Measurements from ENCODE around the gene ANKRD29.
A peak's percentile ranks its signal among the peaks of the same experiment; 100 is the strongest.

Gene ANKRD29

GRCh38 chr18:23612434-23613090 lies 50.1 kb downstream of the ANKRD29 start:
- no peak for DNase-seq

- no peak for DNase-seq
These were observed 53.2 kb downstream of the ANKRD29 start for GRCh38 chr18:23609390-23610023.

- no peak for DNase-seq
These were observed 54.5 kb downstream of the ANKRD29 start for GRCh38 chr18:23608211-23608610.

DNA sequence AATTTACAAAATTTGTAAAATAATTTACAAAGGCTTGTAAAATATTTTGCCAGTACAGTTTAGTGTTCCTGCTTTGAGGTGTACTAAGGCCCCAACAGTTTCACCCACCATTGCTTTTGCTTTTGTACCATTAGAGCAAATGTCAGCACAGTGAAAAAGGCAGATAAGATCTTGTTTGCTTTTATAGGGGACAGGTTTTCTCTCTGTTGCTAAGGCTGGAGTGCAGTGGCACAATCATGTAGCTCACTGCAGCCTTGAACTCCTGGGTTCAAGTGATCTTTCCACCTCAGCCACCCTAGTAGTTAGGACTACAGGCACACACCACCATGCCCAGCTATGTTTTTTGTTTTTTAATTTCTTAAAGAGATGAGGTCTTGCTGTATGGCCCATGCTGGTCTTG lies 56.8 kb downstream of the ANKRD29 start:
- DNase-seq: no peak

DNA sequence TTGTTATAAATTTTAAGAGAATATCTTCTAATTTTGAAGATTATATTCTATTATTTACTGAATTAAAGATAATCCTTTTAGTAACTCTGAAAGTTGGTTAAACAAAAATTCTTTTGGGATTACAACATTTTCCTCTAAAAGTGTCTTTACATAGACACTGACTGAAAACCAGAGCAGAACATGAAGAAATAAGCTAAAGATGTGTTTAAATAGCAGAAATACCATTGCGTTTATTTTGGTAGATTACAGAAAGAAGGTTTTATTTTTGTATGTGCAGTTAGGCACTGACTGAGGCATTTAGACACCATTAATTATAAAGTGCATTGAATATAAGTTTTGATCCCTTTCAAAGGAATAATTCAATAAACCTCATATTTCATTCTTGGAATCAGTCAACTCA lies 62.9 kb downstream of the ANKRD29 start:
- no peak for DNase-seq

GRCh38 chr18:23596183-23596582 lies 66.5 kb downstream of the ANKRD29 start:
- no peak for DNase-seq

DNA sequence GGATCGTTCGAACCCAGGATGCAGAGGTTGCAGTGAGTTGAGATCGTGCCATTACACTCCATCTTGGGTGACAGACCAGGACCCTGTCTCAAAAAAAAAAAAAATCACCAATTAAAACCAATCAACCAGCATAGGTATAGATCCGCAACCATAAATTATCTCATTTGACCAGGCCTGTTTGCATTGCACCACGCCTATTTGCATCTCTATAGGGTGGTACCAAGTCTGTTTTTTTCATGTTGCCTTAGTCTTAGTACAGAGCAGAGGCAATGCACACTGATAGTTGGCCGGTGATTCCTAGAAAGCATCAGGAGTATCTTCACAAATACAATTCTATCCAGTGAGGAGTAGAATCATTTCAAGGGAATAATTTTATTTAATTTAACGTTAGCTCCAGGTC lies 67.1 kb downstream of the ANKRD29 start:
- no peak for DNase-seq

DNA sequence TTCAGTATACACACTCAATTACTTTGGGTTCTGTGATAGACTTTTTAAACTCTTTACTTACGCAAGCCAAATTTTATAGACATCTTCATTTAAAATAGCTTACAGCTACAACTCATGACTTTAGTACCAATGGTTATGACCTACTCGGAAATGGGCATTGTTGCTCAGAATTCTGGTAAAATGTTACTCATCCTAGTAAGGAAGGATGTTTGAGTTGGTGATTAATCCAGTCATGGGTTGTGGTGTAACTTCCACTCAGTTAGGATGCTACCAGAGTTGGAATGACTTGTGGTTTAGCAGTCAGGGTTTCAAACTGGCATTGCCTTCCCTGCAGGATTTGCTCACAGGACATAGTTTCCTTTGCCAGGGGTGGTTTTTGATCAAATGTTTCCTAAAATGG lies 69.0 kb downstream of the ANKRD29 start:
- DNase-seq: no peak

DNA sequence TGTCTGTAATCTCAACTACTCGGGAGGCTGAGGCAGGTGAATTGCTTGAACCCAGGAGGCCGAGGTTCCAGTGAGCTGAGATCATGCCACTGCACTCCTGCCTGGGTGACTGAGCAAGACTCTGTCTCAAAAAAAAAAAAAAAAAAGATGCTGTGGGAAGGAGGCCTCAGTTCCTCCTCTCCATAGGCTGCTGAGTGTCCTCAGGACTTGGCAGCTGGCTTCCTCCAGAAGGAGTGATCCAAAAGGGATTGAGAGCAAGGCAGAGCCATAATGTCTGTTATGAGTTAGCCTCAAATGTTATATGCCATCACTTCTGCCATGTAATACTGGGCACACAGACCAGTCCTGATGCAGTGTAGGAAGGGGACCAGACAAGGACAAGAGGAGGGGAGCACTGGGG lies 69.8 kb downstream of the ANKRD29 start:
- no peak for DNase-seq

DNA sequence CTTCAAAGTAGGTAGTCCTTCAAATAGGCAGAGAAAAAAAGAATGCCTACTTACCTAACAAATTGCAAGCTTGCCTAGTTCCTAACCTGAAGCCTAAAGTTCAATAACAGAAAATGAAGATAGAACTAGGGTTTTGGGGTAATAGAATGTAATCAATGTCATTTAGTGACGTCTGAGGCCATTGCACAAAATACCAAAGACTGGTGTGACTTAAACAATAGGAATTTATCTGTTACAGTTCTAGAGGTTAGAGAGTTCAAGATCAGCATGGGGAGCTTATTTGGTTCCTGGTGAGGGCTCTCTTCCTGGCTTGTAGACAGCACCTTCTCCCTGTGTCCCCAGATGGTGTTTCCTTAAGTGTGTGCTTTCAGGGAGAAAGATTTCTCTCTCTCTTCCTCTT lies 71.7 kb downstream of the ANKRD29 start:
- DNase-seq: no peak

DNA sequence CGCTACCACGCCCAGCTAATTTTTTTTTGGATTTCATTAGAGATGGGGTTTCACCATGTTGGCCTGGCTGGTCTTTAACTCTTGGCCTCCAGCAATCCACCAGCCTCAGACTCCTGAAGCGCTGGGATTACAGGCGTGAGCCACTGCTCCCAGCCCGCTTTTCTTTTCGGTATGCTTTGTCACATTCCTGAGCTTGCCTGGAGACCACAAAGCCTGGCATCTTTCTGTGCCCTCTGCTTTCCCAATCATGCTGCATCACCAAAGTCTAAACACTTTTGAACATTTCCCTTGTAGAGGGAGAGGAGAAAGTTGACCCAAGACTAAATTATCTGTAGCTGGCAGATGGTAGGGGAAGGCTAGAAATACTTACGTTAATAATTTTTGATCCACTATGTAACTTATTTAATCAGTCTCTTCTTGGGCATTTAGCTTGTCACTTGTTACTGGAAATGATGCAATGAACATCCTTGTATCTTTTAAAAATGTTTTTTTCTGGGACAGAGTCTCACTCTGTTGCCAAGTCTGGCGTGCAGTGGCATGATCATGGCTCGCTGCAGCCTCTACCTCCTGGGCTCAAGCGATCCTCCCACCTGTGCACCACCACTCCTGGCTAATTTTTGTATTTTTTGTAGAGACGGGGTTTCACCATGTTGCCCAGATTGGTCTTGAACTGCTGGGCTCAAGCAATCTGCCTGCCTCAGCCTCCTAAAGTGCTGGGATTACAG lies 73.7 kb downstream of the ANKRD29 start:
- DNase-seq: no peak

DNA sequence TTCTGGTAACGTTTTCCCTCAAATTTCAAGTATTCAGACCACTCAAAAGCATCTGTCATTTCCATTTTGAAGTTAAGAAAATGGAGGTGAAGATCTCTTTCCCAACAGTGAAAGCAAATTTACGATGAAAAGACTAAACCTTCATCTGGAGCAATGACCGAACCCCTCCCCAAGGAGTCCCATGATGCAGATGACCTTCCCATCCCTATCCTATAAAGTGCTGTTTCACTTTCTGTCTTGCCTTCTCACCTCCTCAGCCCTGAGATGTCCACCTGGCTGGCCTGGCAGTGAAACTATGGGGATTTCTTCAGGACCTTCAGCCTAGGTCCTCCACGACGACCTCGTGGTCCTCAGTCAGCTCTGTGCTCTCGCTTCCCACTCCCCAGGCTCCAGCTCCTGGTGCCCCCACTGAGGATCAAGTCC lies 75.5 kb downstream of the ANKRD29 start:
- DNase-seq: no peak

GRCh38 chr18:23586249-23587196 lies 76.2 kb downstream of the ANKRD29 start, which contains the start of gene NPC1:
Gene NPC1 (minus strand): TSS chr18:23586506. CDS start chr18:23586343, 163 bp downstream.
- DNase-seq: peak; percentile 93

DNA sequence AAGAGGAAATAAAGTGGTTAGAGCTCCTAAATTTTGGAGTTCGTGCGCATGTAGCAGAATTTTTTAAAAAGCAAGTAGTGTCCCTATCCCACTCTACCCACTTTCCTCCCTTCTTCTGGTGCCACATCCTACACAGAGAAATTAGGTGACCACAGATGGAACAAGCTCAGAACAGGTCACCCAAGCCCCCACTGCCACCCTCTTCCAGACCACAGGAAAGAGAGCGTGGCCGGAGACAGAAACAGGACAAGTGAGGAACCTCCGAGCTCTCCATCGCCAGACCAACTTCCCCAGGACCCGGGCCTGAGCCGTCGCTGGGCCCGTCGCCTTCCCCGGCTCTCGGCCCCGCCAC lies 76.8 kb downstream of the ANKRD29 start:
- no peak for DNase-seq

DNA sequence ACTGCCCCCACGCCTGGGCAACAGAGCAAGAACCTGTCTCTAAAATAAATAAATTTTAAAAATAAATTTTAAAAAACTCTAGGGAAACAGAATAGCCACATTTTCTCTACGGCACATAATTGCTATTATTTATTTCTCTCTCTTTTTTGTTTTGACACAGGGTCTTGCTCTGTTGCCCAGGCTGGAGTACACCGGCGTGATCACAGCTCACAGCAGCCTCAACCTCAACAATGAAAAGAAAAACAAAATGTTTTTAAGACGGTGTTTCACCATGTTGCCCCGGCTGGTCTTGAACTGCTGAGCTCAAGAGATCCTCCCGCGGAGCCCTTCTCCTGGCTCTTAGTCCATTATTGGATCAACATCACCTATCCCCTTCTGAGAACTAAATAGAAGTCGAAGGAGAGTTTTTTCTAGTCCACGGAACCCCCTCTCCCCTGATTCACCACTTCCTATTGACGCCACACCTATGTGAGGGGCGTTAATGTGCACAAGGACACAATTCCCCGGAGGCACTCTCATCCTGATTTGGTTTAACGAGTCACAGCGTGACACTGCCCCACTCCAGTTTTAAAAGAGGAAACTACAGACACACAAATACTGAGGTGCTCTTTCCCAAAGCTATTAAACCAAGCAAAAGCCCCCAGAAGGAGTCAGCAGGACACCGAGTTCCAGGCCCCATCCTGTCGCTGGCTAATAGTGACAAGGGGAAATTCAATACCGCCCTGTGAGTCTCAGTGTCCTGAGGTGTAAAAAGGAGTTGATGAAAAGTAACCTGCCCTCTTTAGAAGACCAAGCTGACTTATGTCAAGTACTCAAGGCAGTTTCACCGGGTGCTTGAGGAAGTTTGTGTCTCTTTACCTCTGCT lies 77.5 kb downstream of the ANKRD29 start:
- DNase-seq: peak; percentile 40

- DNase-seq: no peak
These were observed 78.4 kb downstream of the ANKRD29 start for GRCh38 chr18:23584019-23584983.

DNA sequence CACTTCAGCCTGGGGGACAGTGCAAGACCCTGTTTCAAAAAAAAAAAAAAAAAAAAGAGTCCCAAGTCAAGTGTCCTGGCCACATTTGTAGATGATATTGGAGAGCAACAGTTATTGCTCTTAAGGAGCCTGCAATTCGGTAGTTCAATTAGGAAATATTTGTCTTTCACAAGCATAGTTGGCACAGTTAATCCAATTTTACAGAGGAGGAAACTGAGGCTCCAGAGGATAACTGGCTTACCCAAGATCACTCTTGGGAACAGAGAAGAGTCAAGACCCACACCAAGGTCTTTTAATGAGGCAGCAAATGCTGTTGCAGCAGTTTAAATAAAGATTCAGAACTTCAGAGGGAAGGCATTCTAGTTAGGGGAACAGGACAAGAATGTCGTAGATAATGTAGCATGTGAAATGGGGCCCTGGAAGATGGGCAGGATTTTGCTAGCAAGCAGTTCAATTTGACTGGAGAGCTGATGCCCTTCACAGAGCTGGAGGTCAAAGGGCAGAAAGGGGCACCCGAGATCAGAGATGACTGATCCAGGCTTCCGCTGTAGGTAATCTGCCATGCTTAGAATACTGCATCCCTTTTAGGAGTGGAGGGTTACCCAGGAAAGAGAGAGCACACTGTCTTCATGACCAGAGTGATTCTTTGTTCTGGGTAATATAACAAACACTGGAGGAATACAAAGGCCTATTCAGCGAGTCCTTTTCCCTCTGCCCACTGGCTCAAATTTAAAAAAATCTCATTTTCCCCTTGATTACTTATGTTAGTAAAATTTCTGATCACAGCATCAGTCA lies 79.4 kb downstream of the ANKRD29 start:
- DNase-seq: no peak

DNA sequence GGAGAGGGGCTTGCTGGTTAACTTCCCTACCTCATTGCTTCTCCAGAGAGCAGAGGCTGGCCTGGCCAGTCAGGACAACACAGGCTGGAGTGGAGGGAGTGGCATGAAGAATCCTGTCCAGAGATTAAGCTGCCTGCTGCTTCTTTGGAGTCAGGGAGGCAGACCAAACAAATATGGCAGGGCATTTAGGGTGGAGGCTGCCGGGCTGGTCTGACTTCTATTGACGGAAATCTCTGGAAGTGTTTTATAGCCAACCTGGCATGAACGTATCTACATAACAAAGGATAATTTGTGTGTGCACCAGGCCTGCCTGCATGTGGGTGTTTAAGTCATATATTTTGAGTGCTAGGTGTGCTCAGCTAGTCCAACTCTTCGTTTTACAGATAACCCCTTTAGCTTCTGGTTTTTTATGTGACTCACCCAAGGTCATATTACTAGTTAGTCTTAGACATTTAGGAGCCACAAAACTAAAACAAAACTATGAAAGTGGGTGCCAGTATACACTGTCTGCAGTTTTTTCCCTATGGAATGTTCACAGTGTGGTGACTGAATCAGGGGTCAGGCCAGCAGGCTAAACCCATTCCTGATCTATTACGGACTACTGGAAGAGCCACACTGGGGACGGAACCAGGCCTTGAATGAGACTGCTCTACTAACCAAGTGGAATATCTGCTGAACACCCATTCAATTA lies 81.9 kb downstream of the ANKRD29 start:
- no peak for DNase-seq

Data from CD4-positive, alpha-beta T cell treated with Interleukin-10 for 1 hour (primary cell).